GM19239 (cell line): ENCODE data around the gene VAT1L.

Experiments used
- DNase-seq: peaks from one replicate; pipeline ENCODE4 v3.0.0; 2011; ENCODE audit warnings: low spot score; ENCODE audit not compliant: insufficient read length
- FAIRE-seq: peaks from 2 replicates; lab custom pipeline; 2011; peaks lifted over from hg19 to GRCh38; lab: Jason Lieb, UNC

The VAT1L gene

DNA sequence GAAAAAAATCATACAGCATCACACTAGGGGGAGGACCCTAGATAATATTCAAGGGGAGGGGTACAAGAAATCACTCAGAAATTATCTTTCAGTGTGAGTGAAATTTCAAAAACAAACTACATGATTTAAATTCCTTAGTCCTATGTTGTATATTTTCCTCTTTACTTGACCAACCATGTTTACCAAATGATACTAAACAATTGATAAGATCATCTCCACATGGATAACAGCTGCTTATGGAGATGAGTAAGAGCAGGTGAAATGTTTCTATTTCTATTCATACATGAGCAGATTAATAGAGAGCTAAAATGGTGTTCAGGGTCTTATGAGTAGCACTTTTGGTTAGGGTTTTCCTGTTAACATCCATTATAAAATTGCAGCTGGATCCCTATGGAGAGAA lies 7.3 kb upstream of the VAT1L start:
- no peak for DNase-seq
- FAIRE-seq = no peak

DNA sequence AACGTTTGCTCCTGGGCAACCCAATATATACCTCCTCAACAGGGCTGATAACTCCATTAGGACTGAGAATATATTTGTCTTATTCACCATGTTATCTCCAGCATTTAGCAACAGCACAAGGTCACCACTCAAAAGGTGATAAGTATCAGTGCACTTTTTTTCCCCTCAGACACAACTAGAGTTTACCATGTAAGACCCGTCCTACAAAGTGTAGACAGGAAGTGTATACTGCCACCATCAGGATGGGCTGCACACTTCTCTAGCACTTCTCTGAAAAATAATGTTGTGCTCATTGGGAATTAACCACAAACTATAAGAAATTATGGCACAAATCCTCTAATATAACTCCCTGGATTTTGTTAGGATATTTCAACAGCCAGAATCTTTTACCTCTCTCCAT lies 5.7 kb upstream of the VAT1L start:
- no peak for DNase-seq
- no peak for FAIRE-seq

DNA sequence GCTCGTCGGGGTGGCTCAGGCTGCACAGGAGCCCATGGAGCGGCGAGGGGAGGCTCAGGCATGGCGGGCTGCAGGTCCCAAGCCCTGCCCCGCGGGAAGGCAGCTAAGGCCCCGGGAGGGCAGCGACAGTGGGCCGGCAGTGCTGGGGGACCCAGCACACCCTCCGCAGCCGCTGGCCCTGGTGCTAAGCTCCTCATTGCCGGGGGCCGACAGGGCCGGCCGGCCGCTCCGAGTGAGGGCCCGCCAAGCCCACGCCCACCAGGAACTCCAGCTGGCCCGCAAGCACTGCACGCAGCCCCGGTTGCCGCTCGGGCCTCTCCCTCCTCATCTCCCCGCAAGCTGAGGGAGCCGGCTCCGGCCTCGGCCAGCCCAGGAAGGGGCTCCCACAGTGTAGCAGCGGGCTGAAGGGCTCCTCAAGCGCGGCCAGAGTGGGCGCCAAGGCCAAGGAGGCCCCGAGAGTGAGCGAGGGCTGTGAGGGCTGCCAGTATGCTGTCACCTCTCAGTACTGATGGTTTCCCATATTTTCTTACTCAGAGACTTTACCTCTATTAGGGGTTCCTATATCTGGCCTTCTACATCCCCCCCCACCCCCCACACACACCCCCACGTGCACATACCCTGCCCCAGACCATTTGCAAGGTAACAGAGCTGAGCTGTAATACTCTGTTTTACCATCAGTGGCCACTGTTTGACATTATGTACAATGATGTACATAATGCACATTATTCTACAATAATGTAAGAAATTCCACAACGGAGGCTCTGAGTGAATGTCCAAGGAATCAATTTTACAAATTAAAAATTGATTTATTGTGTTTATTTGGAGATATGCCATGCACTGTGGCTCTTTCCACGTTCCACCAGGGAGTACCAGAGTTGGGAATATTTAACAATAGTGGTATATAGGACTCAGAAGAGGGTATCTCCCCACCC lies 3.7 kb upstream of the VAT1L start:
- no peak for FAIRE-seq
- no peak for DNase-seq

DNA sequence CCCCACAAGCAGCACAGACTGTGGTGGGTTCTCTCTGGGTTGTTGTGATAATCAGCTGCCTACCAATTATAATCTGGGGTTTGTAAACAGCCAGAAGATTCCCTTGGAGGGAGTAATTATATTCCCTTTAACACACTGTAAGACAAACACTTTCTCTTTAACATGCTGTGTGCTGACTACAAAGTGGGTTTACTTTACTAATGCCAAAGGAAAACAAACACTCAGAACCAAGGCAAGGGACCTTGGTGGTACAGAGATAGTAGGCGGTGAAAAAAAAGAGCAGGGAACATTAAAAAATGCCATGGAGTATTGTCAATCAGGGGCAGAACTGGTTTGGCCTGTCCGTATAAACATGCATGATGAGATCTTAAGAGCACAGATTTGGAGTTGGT lies 3.0 kb upstream of the VAT1L start:
- DNase-seq (no peak), FAIRE-seq (no peak)

DNA sequence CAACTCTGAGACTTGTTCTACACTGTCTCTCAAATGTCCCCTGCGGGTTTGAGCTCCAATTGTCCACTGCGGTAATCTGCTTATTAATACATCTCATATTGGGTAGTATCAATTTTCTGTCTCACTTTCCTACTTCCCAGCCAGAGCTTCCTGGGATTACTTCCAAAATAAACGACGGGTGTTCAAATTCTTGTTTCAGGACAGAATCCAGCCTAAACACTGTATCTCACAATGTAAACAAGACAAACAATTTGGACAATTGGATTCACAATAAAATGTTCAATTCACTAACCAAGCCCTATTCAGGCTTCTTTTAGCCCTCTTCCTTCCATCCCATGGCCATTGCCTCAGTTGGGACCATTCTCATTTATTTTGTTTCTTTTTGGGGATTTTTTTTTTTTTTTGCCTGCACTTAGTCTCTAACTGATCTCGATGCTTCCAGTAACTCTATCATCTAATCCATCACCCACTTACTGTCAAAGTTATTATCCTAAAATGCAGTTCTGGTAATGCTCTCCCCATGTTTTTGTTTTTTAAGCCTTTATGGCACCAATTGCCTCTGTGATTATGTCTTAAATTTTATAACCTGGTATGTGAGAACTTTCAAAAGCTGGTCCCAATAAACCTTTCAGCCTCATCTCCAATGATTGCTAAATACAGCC lies 2.0 kb upstream of the VAT1L start:
- no peak for FAIRE-seq
- no peak for DNase-seq

DNA sequence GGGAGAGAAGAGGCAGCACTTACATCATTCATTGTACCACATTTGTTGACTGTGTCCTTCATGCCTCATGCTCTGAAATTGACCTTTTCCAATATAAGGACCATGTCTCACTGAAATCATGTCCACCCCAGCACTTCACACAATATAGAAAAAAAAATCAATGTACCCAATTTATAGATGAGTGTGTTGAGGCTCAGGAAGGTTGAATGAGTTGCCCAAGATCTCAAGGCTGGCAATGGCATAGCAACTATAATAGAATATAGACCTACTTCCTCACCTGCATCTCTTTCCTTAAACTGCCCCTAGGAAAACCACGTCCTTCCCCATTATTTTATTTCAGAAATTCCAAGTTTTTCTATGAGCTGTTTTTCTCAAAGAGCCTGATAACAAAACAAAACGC lies 912 bp upstream of the VAT1L start:
- FAIRE-seq (no peak), DNase-seq (no peak)

DNA sequence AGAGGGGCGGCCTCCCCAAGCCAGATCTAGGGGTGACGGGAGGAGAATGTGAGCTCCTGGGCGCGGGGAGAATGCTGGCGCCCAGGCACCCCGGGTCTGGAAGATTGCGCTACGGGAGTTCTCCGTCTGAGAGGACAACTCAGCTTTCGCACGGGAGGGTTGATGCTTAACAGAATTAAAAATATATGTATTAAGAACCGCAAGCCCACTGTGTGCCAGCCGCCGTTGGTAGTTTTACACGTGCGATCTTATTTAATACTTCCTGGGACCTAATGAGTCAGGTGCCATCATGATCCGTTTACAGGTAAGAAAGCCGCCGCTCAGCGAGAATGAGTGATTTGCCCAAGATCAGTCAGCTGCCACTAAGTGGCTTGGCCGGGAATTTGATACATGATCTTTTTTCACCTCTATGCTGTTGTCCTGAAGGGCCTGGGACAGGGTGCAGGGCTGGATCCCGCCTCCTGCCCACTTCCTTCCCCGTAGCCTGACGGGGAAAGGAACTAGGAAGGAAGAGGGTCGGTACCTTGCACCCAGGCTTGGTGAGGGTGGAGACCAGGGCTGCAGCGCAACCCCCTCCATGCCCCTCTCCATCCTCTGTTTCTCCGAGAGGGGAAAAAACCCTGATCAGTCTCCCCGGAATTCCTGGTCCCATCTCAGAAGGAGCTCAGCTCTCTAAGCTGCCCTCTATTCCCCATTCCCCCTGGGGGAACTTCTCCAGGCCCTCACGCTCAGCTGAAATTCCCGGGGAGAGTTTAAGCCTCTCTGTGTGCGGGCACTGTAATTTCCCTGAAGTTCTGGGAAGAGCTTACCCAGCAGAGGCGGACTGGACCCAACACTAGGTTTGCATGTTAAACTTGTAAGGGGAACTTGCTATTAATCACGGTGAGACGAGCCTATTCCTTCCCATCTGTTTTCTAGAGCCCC lies 983 bp downstream of the VAT1L start:
- DNase-seq = no peak
- FAIRE-seq = no peak

DNA sequence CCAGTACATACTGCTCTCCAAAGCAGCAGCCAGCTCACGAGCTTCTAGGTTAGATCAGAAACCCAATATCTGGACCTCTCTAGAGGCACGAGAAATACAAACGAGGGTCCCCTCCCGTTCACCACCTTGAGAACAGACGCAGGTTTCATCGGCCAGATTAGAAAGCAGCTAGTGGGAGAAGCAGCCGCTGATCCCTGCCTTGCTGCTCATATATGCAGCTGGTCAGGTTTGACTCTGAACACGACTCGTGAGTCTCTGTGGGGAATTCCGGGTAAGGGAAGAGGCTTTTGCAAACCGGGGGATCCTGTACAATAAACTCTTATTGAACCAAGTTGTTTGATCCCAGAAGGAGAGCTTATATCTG lies 1.6 kb downstream of the VAT1L start:
- no peak for FAIRE-seq
- no peak for DNase-seq

DNA sequence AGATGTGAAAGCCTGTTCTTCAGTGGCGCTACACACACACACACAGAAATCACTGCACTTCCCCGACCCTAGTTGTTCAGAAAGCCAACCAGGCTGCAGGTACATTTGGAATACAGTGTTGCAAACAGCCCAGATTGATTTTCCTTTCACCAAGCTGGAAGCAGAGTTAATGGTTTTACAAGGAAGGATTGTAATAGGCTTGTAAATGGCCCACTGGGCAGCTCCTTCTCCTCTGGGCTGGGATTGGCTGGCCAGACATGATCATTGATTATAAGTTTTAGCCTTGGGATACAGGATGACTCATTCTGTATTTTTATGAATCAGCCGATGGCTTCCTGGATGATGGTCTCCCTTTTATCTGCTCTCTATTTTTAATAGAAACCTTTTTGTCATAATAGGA lies 2.5 kb downstream of the VAT1L start:
- FAIRE-seq (no peak), DNase-seq (no peak)

DNA sequence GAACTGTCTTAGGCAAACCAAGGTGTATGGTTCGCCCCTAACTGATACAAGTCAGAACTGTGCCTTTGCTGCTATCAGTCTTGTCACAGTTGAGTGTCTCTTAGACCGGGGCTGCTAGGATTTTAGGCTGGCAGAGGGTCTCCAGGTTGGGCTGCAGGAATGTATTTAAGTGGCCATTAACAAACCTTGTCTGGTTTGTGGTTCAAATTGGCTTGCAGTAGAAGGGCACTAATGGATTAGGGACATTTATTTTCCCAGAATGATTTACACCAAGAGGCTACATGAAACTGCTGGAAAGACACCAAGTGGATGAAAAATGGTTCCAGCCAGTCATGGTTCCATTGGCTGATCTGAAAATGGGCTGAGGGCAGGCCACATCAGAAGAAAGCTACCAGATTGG lies 5.1 kb downstream of the VAT1L start:
- no peak for DNase-seq
- FAIRE-seq = no peak

DNA sequence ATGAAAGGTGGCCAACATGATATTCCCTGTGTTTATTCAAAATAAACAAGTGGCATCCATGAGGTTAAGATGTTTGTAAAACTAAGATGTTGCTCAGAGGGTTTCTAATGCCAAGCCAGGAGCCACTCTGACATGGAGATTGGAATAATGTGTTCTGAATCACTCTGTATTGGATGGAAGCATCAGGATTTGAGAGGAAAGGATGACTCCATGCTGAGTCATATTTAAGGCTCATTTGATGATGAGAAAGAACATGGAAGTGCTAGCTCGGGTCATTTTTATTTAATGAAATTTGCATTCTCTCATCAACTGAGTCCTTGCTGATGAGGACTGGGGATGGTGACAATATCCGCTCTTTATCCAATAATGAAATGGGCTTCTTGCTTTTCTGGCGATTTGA lies 6.2 kb downstream of the VAT1L start:
- no peak for FAIRE-seq
- DNase-seq = no peak

DNA sequence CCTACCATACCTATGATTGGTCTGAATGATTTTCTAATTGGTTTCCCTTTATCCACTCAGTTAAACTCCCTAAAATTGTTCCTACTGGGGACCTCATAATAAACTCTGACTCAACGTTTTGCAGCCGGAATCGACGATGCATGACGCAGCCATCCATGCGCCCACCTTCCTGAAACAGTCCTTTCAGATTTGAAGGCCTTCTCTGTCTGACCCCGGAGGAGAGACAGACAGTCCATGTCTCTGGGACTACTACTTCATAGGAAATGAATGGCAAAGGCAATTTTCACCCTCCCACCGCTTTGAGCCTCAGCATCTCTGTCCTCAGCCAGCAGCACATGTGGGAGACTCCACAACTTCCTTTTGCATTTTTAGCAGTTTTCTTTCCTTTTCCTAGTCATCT lies 13.5 kb downstream of the VAT1L start:
- FAIRE-seq (no peak), DNase-seq (no peak)

DNA sequence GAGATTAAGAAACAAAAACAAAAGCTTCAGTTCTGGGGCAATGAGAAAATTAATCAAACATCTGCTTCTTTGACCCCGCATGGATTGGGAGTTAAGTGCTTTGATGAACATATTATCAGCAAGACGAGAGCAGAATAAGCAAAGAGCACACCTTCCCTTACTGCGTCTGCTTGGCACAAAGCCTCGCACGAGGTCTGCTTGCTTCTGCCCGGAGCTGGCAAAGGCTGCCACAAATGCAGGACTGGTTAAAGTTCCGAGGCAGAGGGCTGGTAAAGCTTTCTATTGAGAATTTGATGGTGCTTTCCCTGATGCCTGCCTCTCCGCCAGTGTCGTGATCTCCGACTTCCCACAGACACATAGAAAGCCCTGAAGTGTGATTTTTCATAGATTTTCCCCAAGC lies 17.0 kb downstream of the VAT1L start:
- FAIRE-seq = no peak
- no peak for DNase-seq

DNA sequence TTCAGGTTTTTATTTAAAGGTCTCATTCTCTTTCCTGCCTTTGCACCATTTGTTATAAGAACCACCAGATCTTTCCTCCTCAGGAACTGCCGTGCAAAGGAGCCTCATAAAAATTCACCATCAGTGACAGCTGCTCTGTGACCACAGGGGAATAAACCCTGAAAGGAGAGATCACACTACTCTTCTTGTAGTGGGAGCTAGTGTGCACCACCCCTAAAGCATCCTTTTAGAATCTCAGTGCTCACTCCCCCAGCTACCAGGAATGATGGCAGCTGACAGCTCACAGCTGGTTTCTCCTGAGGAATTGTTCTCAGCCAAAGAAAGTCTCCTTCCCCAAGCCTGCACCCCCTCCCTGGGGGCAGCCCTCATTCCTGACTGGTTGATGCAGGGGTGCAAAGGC lies 18.7 kb downstream of the VAT1L start:
- DNase-seq = no peak

DNA sequence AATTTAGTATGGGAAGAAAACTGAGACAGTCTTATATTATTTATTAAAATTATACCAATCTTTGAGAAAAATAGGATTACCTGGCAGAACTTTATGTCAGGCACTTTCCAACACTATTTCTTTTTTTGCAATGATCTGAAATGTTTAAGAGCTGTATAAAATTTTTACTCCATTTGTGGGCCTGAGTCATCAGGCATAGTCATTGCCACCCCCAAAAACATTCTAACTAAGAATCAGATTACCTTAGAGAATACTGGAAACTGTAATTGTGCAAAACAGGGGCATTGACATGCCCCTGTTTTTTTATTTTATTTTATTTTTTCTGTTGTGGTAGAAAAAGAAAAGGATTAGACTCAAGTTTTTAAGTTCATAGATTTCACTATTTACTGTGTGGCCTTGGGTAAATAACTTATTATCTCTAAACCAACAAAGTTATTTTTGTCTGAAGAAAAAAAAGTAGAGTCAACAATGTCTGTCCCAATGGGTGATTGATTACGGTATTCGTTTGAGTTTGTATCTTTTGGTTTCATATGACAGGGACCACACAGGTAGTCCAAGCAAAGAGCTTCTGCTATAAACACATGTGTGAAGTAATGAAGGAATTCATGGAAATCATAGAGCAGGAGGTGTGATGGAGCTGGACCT lies 24.6 kb downstream of the VAT1L start:
- no peak for DNase-seq
- no peak for FAIRE-seq

More for the DNA sequence above, 18.7 kb downstream of the VAT1L start:
- FAIRE-seq = no peak

DNA sequence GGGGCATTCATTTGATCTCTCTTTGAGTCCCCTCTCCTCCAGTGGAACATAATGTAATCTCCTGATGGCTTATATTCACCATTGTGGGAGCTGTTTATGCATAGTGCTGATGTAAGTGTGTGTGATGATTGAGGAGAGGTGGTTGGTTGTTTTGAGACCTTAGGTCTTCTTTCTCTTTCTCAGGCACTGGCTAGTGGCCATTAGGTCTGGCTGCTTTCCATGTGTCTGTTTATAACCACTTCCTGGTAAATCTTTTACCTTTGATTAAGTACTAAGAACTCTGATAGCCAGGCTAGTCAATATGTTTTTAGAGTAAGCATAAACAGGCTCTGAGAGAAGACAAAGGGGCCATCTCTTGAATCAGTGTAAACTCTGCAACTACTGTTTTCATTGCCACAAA lies 27.9 kb downstream of the VAT1L start:
- FAIRE-seq (no peak), DNase-seq (no peak)

DNA sequence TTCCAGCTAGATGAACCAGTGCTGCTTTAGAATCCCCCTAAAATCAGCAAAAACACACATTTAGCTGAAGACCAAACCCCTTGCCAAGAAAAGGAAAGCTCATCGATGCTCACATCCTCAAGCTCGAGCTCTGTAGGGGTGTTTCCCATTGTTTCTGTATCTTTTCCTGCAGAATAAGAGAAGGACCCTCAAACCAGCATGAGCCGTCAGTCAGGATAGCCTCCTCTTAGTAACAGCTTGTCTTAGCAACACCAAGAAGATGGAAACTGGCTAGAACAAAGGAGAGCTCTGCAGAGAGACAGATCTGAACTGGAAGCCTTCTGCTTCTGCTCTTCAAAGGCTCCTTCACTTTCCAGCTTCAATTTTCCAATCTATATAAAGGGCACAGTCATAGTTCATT lies 32.0 kb downstream of the VAT1L start:
- no peak for DNase-seq
- no peak for FAIRE-seq

DNA sequence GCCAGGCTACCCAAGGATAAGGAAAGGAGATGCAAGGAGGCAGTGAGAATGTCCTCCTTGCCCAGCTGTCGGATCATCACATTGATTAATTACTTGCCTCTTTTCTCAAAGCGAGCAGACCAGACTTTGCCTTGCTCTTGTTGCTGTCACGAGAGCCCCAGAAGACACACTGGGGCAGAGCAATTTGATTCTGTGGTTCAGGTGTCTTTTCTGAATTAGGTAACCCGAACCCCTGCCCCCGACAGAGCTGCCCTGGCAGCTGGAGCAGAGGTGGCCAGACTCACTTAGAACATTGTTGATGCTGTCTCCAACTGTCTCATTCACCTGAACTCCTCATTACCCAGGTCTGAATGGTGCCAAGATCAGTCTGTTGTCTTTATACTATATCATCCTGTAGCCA lies 34.3 kb downstream of the VAT1L start:
- FAIRE-seq (no peak), DNase-seq (no peak)

DNA sequence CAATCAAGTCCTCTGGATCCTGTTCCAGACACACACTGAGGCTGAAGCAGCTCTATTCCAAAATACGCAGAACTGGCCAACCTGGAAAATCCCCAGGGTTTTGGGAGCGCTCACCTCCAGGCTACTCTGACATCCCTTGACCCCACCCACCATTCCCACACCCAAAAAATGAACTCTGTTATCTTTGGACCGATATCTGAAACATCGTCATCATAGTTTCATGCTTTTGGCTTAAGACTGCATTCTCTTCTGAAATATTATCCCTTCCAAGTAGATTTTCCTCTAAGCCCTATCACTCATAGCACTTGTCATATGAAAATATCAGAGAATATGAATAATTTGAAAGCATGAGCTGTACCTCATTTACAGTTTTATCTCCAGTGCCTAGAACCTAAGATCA lies 34.7 kb downstream of the VAT1L start:
- FAIRE-seq = no peak
- DNase-seq = no peak

DNA sequence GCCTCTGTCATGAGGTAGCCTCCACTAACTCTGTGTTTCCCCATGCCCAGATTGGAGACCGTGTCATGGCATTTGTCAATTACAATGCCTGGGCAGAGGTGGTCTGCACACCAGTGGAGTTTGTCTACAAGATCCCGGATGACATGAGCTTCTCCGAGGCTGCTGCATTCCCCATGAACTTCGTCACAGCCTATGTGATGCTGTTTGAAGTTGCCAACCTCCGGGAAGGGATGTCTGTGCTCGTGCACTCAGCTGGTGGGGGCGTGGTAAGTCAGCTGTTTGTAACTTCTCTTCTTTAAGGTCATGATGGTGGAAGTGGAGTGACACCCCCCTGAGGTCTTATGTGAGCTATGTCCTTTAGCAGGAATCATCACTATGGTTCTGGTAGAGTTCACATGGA lies 36.8 kb downstream of the VAT1L start:
- FAIRE-seq (no peak), DNase-seq (no peak)
